ENCODE results near the gene POU6F2.
"Not testable (repeated sequence)": the region's sequence is repeated elsewhere in the genome, so short reads cannot be mapped to it uniquely, and the experiment has no call there.

POU6F2 gene

DNA sequence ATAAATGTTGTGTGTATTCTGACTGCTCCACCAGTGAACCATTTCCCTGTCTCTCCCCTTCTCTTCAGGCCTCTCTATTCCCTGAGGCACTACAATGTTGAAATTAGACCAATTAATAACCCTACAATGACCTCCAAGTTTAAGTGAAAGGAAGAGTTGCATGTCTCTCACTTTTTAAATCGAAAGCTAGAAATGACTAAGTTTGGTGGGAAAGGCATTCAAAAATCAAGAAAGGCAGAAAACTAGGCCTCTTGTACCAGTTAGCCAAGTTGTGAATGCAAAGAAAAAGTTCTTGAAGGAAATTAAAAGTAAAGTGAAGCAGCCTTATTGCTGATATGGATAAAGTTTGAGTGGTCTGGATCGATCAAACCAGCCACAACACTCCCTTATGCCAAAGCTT lies 390.2 kb downstream of the POU6F2 start:
- DNase-seq, result no peak

GRCh38 chr7:39372383-39372782 lies 394.7 kb downstream of the POU6F2 start:
- DNase-seq, result no peak

- no peak for DNase-seq
These were observed 396.8 kb downstream of the POU6F2 start for GRCh38 chr7:39374436-39375040.

DNA sequence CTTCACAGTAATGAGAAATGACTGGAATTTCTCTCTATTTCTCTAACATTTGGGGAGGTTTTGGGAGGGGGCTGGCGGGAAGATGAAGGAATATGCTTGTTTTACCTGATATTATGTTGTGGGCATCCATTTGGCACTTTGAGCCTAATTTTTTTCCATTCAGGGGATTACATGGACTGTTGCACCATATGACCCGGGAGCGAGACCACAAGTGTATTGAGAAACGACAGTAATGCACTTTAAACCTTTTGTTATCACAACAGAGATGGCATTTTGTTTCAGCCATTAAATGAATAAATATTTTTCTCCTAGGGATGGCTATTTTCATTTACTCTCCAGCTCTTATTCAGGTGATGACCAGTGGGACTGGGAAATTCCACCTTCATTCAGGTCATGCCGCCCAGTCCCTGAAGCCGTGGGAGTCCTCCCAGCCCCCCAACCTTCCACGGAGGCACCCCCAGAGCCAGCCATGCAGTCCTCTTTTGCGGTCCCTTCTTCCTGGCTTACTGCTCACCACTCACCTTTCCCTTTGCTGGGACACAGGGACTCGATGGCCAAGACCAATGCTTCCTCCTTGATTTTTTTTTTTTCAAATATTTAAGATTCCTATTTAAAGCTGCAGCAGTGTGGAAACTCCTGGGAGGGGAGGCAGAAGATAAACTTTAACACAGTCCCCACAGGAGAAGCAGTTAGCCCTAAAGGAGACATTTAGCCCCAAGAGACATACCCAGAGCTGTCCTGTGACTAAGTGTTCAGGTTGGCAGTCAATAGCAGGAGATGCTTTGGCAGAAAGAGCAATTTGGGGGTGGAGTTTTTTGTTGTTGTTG lies 397.6 kb downstream of the POU6F2 start:
- no peak for DNase-seq

- DNase-seq, result no peak
These were observed 398.1 kb downstream of the POU6F2 start for GRCh38 chr7:39375874-39376190.

DNA sequence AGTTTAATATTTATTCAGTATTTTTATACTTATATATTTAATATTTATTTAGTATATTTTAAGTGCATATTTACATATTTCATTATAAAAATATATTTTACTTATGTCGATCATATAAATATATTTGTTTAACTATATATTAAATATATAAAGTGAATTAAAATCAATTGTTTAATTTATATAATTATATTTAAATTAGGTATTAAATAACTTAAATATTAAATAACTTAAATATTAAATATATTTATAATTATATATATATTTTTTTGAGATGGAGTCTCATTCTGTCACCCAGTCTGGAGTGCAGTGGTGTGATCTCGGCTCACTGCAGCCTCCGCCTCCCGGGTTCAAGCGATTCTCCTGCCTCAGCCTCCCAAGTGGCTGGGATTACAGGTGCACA lies 399.2 kb downstream of the POU6F2 start:
- not testable (repeated sequence) for DNase-seq

DNA sequence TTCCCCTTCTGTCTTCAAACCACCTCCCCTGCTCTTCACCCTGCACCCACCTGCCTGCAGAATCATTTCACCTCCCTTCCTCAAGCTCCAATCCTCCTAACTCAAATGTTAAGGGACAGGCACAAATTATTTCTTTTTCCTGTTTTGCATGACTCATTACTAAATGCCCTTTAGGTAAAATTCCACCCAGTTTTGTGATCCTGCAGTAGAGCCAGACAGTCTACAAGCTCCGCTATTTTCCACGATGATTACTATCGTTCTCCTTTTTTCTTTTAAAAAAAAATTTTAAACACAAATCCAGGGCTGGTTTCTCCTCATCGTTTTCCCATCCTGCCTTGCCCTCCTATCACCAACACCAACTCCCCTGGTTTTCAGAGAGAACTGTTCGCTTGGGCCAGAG lies 401.7 kb downstream of the POU6F2 start:
- peak; percentile 28 for DNase-seq

DNA sequence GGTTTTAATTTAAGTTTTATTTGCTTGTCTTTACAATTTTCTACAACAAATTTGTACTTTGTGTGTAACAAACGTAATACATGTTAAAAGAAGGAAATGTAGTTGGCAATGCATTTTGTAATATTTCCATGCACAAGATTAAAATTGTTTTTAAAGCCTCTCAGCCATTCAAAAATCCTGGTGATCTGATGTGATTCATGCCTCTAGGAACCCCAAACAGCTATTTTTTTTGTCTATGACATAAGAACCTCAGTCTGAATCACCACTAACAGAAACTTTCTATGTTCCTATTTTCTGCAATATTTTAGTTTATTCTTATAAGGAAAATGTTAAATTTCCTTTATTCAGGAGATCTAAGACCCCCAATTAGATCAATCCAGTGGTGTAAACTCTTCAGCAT lies 405.4 kb downstream of the POU6F2 start:
- no peak for DNase-seq

DNA sequence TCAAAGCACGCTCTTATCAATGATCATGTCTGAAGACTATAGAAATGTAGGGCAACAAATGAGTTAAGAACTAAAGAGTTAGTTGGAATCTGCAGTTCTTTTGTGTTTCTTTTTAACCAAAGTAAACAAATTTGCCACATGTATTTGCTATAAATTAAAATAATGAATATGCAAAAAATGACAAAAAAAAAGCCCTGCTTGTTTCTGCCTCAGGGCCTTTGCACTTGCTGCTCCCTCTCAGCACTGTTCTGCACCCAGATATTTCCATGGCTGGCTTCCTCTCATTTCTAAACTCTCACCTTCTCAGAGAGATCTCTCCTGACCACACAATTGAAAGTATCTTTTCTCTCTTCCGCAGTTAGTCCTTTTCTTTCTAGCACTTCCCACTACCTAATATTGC lies 406.7 kb downstream of the POU6F2 start:
- no peak for DNase-seq

- DNase-seq, result no peak
These were observed 409.0 kb downstream of the POU6F2 start for GRCh38 chr7:39386718-39387117.

- DNase-seq, result no peak
These were observed 414.4 kb downstream of the POU6F2 start for GRCh38 chr7:39392151-39392550.

- DNase-seq, result no peak
These were observed 416.5 kb downstream of the POU6F2 start for GRCh38 chr7:39394105-39394680.

DNA sequence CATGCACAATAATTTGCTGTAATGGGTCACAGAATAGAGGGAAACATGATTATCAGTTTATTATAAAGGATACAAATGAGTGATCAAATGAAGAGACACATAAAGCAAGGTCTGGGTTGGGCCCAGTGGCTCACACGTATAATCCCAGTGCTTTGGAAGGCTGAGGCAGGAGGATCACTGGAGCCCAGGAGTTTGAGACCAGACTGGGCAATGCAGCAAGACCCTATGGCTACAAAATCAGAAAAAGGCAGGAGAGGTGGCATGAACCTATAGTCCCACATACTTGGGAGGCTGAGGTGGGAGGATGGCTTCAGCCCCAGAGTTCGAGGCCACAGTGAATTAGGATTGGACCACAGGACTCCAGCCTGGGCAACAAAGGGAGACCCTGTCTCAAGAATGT lies 421.7 kb downstream of the POU6F2 start:
- no peak for DNase-seq

DNA sequence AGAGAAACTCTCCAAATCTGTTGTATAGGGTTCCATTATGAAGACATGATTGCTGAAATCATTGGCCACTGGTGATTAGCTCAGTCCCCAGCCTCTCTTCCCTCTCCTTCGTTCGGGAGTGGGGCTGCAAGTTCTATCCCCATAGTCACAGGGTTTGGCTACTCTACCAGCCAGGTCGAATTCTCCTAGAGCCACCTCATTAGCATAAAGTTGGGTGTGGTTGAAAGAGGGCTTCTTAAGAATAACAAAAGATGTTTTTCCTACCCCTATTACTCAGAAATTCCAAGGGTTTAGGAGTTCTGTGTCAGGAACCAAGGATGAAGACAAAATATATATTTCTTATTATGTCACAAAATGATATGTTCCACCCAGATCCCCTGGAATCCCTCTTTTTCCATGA lies 422.3 kb downstream of the POU6F2 start:
- no peak for DNase-seq

DNA sequence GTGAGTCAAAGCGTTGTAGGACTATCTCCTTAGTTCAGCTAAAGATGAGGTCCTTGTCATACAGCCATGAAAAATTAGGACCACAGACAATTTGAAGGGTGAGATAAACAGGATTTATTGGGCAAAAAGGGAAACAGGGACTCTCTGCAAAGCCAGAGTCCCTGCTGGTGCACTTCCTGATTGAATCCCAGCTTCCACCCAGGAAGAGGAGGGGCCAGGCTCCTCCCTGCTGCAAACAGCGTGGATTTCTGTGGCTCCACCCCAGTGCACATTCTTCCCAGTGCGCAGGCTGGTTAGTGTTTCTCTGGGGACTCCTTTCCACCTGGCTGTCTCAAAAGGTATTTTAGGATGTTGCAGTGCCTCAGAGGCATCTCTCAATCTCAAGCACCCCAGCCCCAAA lies 423.1 kb downstream of the POU6F2 start:
- no peak for DNase-seq

DNA sequence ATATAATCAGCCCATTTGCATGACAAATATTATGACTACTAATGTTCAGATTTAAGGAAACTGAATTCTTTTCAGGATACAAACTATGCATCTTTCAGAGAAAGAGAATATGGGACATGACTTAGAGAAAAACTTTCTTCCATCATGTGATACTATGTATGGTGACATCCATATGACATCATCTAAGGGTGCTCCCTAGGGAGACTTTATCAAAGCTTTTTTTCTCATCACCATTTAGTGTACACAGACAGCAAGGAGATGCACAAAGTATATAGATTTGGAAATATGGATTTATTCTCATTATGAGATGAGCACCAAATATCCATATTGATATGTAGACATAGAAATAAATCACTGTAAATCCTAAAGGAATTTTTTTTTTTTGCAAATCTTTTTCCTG lies 424.3 kb downstream of the POU6F2 start:
- no peak for DNase-seq

DNA sequence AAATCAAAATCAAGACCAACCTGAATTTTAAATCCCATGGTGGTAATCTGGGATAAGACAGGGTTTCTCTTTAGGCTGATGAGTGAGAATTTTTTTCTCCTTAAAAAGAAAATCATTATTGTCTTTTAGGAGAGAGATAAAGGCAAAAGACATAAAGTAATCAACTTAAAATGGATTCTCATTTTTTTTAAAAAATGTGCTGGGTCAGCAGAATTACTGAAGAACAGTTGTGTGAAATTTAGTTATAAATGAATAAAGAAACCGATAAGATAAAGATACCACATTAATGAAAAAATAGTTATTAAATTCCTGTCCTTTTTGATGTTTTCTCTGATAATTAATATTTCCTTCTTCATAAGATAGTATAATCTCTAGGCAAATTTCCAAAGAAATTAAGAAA lies 427.2 kb downstream of the POU6F2 start:
- DNase-seq, result no peak

GRCh38 chr7:39405581-39405980 lies 427.9 kb downstream of the POU6F2 start:
- no peak for DNase-seq

- DNase-seq, result no peak
These were observed 428.8 kb downstream of the POU6F2 start for GRCh38 chr7:39406467-39406866.

DNA sequence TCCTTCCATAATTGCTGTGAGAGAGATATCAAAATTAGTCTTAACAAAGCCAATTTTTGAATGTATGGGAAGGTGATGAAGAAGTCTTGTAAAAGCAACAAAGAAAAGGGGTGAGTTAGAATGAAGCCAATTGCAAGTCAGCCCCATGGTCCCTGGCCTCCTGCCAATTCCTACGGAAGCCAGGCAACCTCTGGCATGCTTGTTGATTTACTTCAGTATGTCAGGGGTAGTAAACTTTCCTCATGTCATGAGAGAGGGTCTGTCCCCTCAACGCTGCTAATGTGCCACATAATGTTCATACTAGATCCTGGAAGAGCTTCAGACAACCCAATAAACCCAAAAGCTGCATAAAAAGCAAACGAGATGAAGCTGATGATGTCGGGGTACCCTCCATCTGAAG lies 429.4 kb downstream of the POU6F2 start:
- DNase-seq, result no peak

DNA sequence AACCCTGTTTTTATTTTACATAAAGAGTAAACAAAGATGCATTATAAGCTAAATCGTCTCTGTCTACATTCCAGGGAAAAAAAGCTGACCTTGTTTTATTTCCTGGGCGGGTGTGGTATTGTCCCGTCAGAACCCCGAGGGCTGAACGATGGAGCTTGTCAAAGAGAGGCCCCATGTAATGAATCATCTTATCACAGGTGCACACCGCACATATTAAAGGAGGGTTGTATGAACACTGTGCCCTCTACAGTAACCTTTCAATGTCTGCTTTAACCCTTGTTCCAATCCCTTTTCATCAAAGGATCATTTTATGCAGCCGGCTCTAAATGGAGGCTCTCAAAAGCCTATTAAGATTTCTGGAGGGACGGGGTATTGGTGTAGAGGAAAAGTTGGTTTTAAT lies 430.0 kb downstream of the POU6F2 start:
- DNase-seq, result no peak

DNA sequence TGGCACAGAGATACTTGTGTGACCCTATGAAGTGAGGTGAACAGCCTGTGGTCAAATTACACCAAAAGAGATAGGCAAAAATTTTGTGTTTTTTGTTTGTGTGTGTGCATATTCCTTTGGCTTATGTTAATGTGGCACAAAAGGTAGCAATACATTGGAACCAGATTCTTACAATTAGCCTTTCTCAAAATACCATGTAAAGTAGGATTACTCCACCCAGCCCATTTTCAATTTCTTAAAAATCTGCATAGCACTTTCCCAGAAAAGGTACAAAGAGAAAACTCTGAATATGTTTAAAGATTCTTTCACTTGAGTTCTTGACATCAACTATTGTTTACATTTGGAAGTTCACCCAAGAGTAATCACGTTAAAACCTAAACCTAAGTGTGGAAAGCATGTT lies 431.2 kb downstream of the POU6F2 start:
- DNase-seq, result no peak

- no peak for DNase-seq
These were observed 432.9 kb downstream of the POU6F2 start for GRCh38 chr7:39410582-39410981.

- no peak for DNase-seq
These were observed 436.0 kb downstream of the POU6F2 start for GRCh38 chr7:39413636-39414223.

Measured in NCI-H1048 (cell line).